Mucosa of rectum (tissue), 2 donors: ENCODE measurements around the gene MAT2B.

Source experiments
- H3K27ac ChIP-seq, 2 donors: one replicate each; pipeline ENCODE4 v1.7.0; 2013; ENCODE audit warnings: inconsistent platforms in 2 of 2, low read depth in 2 of 2, low read length in 2 of 2
- H3K27me3 ChIP-seq, 2 donors: one replicate each; pipeline ENCODE4 v1.7.0; 2013; ENCODE audit warnings: low read length in 2 of 2; ENCODE audit not compliant: control insufficient read depth in 2 of 2, insufficient read depth in 2 of 2
- H3K36me3 ChIP-seq, 2 donors: one replicate each; pipeline ENCODE4 v1.7.0; 2013; ENCODE audit warnings: low read length in 2 of 2; ENCODE audit not compliant: control insufficient read depth in 2 of 2, insufficient read depth in 2 of 2
- H3K4me1 ChIP-seq, 2 donors: one replicate each; pipeline ENCODE4 v1.7.0; 2013; ENCODE audit warnings: low read length in 2 of 2, mild to moderate bottlenecking in 1 of 2; ENCODE audit not compliant: control insufficient read depth in 2 of 2, insufficient read depth in 2 of 2
- H3K4me3 ChIP-seq, 2 donors: one replicate each; pipeline ENCODE4 v1.7.0; 2013; ENCODE audit warnings: low read length in 2 of 2
- H3K9ac ChIP-seq, 2 donors: one replicate each; pipeline ENCODE4 v1.7.0; 2013; ENCODE audit warnings: low read length in 2 of 2, low read depth in 1 of 2, mild to moderate bottlenecking in 1 of 2
- H3K9me3 ChIP-seq, 2 donors: one replicate each; pipeline ENCODE4 v1.7.0; 2013; ENCODE audit warnings: low read length in 2 of 2; ENCODE audit not compliant: control insufficient read depth in 2 of 2
- donor health status: healthy.
- donor health status: Normal muscosa, but diverticular disease.

The MAT2B gene

DNA sequence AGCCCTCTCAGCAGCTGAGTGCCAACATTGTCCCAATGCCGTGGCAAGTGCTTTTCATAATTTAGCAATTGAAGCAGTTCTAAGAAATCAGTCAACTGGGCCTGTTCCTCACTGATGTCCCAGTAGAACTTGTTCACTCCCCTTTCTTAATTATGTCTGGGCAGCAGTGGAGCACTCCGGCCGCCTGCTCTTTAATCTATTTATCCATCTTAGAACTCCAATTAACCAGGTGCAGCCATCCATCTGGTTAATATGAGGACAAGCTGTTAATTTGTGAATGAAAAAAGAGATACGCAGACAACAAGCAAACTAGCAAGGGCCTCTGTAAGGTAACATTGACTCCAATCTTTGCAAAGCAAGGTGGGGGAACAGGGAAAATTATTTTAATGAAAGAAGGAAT lies 39.4 kb downstream of the MAT2B start:
- Histone ChIP-seq H3K9ac (no peak overlapping the region), H3K4me3 (no peak overlapping the region), H3K36me3 (no peaks in the 10 kb centered on the region), H3K4me1 (no peaks in the 10 kb centered on the region), H3K27ac (no peak overlapping the region), H3K27me3 (no peaks in the 10 kb centered on the region), H3K9me3 (no peaks in the 10 kb centered on the region)

GRCh38 chr5:163548649-163549048 lies 43.2 kb downstream of the MAT2B start:
- Histone ChIP-seq H3K4me3 (no peak overlapping the region), H3K36me3 (no peaks in the 10 kb centered on the region), H3K27ac (no peak overlapping the region), H3K27me3 (no peaks in the 10 kb centered on the region), H3K9me3 (no peaks in the 10 kb centered on the region), H3K9ac (no peak overlapping the region), H3K4me1 (no peaks in the 10 kb centered on the region)

- Histone ChIP-seq H3K9me3 (no peaks in the 10 kb centered on the region), H3K4me3 (no peak overlapping the region), H3K27me3 (no peaks in the 10 kb centered on the region), H3K36me3 (no peaks in the 10 kb centered on the region), H3K9ac (no peak overlapping the region), H3K27ac (no peak overlapping the region), H3K4me1 (no peaks in the 10 kb centered on the region)
Observed at GRCh38 chr5:163551156-163551555, 45.7 kb downstream of the MAT2B start.

- no peaks in the 10 kb centered on the region for H3K36me3 ChIP-seq
- H3K27ac ChIP-seq, result no peak overlapping the region
- H3K4me3 ChIP-seq, result no peak overlapping the region
- H3K9me3 ChIP-seq, result no peaks in the 10 kb centered on the region
- H3K4me1 ChIP-seq, result no peaks in the 10 kb centered on the region
- no peaks in the 10 kb centered on the region for H3K27me3 ChIP-seq
- no peak overlapping the region for H3K9ac ChIP-seq
Observed at GRCh38 chr5:163552536-163552935, 47.1 kb downstream of the MAT2B start.

DNA sequence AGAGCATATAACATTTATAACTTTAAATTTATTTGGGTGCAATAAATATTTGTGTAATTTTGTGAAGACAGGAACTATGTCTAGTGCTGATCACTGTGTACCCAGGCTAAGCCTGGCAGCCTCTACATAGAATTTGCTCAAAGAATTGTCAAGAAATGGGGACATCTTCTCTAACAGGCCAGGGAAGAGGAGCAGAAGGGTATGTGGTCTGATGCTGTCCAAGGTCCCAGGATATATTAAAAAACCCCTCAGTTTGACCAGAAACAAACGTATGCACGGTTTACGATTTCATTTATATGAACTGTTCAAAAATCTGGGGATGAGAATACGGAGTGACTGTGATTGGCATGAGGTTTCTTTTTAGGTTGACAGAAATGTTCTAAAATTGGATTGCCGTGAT lies 55.9 kb downstream of the MAT2B start:
- Histone ChIP-seq H3K9me3 (no peaks in the 10 kb centered on the region), H3K4me3 (no peak overlapping the region), H3K9ac (no peak overlapping the region), H3K27me3 (peaks cover 6 to 11% of the 10 kb centered on the region in 2 donors), H3K27ac (no peak overlapping the region), H3K36me3 (no peaks in the 10 kb centered on the region), H3K4me1 (peaks cover 7 to 9% of the 10 kb centered on the region in 2 donors)

DNA sequence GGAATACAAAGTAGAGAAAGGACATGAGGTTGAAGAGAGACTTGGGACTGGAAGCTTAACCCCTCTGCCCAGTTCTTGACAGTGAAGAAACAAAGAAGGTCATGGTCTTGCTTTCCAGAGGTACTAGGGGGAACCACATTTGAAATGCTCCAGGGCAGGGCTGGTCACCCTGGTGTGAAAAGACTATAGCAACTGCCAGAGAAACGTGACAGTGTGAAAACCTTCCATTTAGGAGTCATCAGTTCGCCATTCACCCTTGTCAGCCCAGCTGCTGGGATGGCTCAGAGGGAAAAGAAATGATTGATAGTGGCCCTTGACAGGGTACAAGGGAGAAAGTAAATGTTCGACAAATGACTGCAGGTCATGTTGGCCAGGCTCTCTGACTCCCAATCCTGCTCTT lies 56.7 kb downstream of the MAT2B start:
- no peak overlapping the region for H3K4me3 ChIP-seq
- peaks cover 6 to 11% of the 10 kb centered on the region in 2 donors for H3K27me3 ChIP-seq
- no peak overlapping the region for H3K9ac ChIP-seq
- no peak overlapping the region for H3K27ac ChIP-seq
- H3K9me3 ChIP-seq, result no peaks in the 10 kb centered on the region
- no peaks in the 10 kb centered on the region for H3K36me3 ChIP-seq
- H3K4me1 ChIP-seq, result peaks cover 7 to 9% of the 10 kb centered on the region in 2 donors

GRCh38 chr5:163563112-163563511 lies 57.7 kb downstream of the MAT2B start:
- no peak overlapping the region for H3K4me3 ChIP-seq
- no peak overlapping the region for H3K27ac ChIP-seq
- peaks cover 6 to 11% of the 10 kb centered on the region in 2 donors for H3K27me3 ChIP-seq
- H3K9ac ChIP-seq, result no peak overlapping the region
- H3K4me1 ChIP-seq, result peaks cover 7 to 9% of the 10 kb centered on the region in 2 donors
- no peaks in the 10 kb centered on the region for H3K9me3 ChIP-seq
- H3K36me3 ChIP-seq, result no peaks in the 10 kb centered on the region

DNA sequence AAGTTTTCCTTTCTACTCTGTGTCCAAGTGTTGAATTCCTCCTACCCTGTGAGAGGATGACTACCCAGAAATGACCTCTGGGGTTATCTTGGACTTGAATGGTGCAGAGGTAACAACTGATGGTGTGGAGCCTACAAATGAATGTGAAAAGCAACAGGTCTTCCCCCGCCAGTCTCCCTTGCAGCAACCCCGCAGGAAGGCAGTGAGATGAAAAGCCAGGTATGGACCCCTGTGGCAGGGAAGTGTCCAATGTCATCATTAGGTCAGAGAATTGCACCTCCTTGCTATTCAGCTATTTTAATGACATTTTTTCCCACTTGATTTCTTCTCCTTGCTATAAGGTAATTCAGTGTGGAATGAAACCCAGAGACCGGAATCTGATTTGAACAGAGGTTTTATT lies 58.5 kb downstream of the MAT2B start:
- H3K9me3 ChIP-seq, result no peaks in the 10 kb centered on the region
- H3K4me1 ChIP-seq, result peaks cover 7 to 9% of the 10 kb centered on the region in 2 donors
- H3K9ac ChIP-seq, result no peak overlapping the region
- H3K36me3 ChIP-seq, result no peaks in the 10 kb centered on the region
- H3K27me3 ChIP-seq, result peaks cover 6 to 11% of the 10 kb centered on the region in 2 donors
- H3K4me3 ChIP-seq, result no peak overlapping the region
- no peak overlapping the region for H3K27ac ChIP-seq

- H3K4me1 ChIP-seq, result peaks cover 7 to 9% of the 10 kb centered on the region in 2 donors
- peaks cover 6 to 11% of the 10 kb centered on the region in 2 donors for H3K27me3 ChIP-seq
- no peaks in the 10 kb centered on the region for H3K36me3 ChIP-seq
- H3K4me3 ChIP-seq, result no peak overlapping the region
- H3K27ac ChIP-seq, result no peak overlapping the region
- no peaks in the 10 kb centered on the region for H3K9me3 ChIP-seq
- H3K9ac ChIP-seq, result no peak overlapping the region
Observed at GRCh38 chr5:163564321-163564938, 59.0 kb downstream of the MAT2B start.

- Histone ChIP-seq H3K9ac (no peak overlapping the region), H3K4me1 (peaks cover 7 to 9% of the 10 kb centered on the region in 2 donors), H3K9me3 (no peaks in the 10 kb centered on the region), H3K4me3 (peak overlapping the region; percentile 55 to 70), H3K36me3 (no peaks in the 10 kb centered on the region), H3K27ac (no peak overlapping the region), H3K27me3 (peaks cover 6 to 11% of the 10 kb centered on the region in 2 donors)
Observed at GRCh38 chr5:163565492-163565891, 60.1 kb downstream of the MAT2B start.
